GM12878 (cell line): ENCODE results near the gene TINCR. TPM values are rescaled to one million over a fixed set of nuclear protein-coding genes. Genes with fewer than 3 reads are reported as not detected.
"Not testable (repeated sequence)": the region's sequence is repeated elsewhere in the genome, so short reads cannot be mapped to it uniquely, and the experiment has no call there.

ENCODE experiments used
- ATAC-seq: fragments of 200-7000 bp; cut with Tn5 transposase; 3 replicates; pipeline ENCODE4 v1.9.1; 2020; ENCODE audit warnings: mild to moderate bottlenecking, moderate library complexity
- BruUV-seq: library from RNA; stranded (reverse); fragments of 400-500 nt; replicated peaks from 2 replicates; lab custom pipeline; 2021; lab: Mats Ljungman, UMichigan
- CTCF ChIA-PET: fragments of 300-600 bp; sonication (Branson Sonifier 250); formaldehyde crosslinking; extraction: SDS; loops from one replicate; lab custom pipeline; 2021; ENCODE audit warnings: inconsistent platforms; lab: Yijun Ruan, JAX
- POLR2A ChIA-PET: fragments of 350-600 bp; formaldehyde crosslinking; extraction: SDS; loops from one replicate; lab custom pipeline; 2021; ENCODE audit warnings: inconsistent platforms; lab: Charles Lee
- RAD21 ChIA-PET: fragments of 300-600 bp; sonication (Branson Sonifier 250); formaldehyde crosslinking; loops from one replicate; lab custom pipeline; 2023; ENCODE audit warnings: antibody characterized with exemption; ENCODE audit not compliant: unreplicated experiment; lab: Charles Lee
- SMC1A ChIA-PET: fragments of 300-600 bp; sonication (Branson Sonifier 250); formaldehyde crosslinking; loops from one replicate; lab custom pipeline; 2023; ENCODE audit not compliant: unreplicated experiment, uncharacterized antibody; lab: Charles Lee
- DNase-seq: peaks from one replicate; pipeline ENCODE4 v3.0.0-alpha.2; 2011; ENCODE audit warnings: low read depth, low spot score
- FAIRE-seq: peaks from 3 replicates; lab custom pipeline; 2011; peaks lifted over from hg19 to GRCh38; lab: Jason Lieb, UNC
- H2AFZ ChIP-seq: 2 replicates; pipeline ENCODE4 v1.6.0; 2011; ENCODE audit warnings: low read depth, low read length, control low read depth; ENCODE audit not compliant: control insufficient read depth
- H3K27ac ChIP-seq: 2 replicates; pipeline ENCODE4 v1.5.1; 2011; ENCODE audit warnings: control low read depth; ENCODE audit not compliant: control insufficient read depth, insufficient read depth
- H3K27me3 ChIP-seq, 2 experiments: replicated peaks in 1 of 2; 2 replicates each; pipeline versions ENCODE4 v1.6.0 to v1.6.1; 2011; ENCODE audit warnings: low read length in 1 of 2; ENCODE audit not compliant: control insufficient read depth in 2 of 2, insufficient read depth in 2 of 2
- H3K36me3 ChIP-seq, 2 experiments: 2 replicates each; pipeline ENCODE4 v1.5.1; 2011; ENCODE audit warnings: low read length in 1 of 2; ENCODE audit not compliant: control insufficient read depth in 2 of 2, insufficient read depth in 2 of 2
- H3K4me1 ChIP-seq: 2 replicates; pipeline ENCODE4 v1.6.1; 2011; ENCODE audit warnings: mild to moderate bottlenecking, low read length, moderate library complexity, mixed read lengths; ENCODE audit not compliant: control insufficient read depth, insufficient read depth
- H3K4me2 ChIP-seq: 2 replicates; pipeline ENCODE4 v1.6.0; 2011; ENCODE audit warnings: control low read depth; ENCODE audit not compliant: control insufficient read depth, insufficient read depth
- H3K4me3 ChIP-seq: fragments of 200-600 bp; sonication (generic); 2 replicates; pipeline ENCODE4 v1.5.1; 2016
- H3K79me2 ChIP-seq: 2 replicates; pipeline ENCODE4 v1.6.0; 2011; ENCODE audit warnings: low read length; ENCODE audit not compliant: control insufficient read depth, insufficient read depth
- H3K9ac ChIP-seq: 2 replicates; pipeline ENCODE4 v1.8.0; 2011; ENCODE audit warnings: low read length, control low read depth, mixed read lengths; ENCODE audit not compliant: control insufficient read depth, insufficient read depth
- H3K9me3 ChIP-seq: replicated peaks from 3 replicates; pipeline ENCODE4 v1.5.1; 2011; ENCODE audit warnings: mild to moderate bottlenecking, low read length; ENCODE audit not compliant: control insufficient read depth, insufficient read depth
- H4K20me1 ChIP-seq: 2 replicates; pipeline ENCODE4 v1.6.0; 2011; ENCODE audit not compliant: control insufficient read depth, insufficient read depth
- POLR2A ChIP-seq: IDR thresholded peaks from 2 replicates; pipeline ENCODE4 v1.6.1; 2011; ENCODE audit warnings: low read depth, mild to moderate bottlenecking, low read length
- STAT3 ChIP-seq: IDR thresholded peaks from 2 replicates; pipeline ENCODE4 v1.6.1; 2011; ENCODE audit warnings: low read depth, low read length, improper control_type of control experiment
- WGBS: methylation state at CpG from one replicate; pipeline ENCODE4 v1.1.6; 2016; ENCODE audit warnings: low lambda C conversion rate; ENCODE audit not compliant: insufficient replicate concordance, insufficient coverage; ENCODE audit errors: missing lambda C conversion rate; 5-methylcytosine and 5-hydroxymethylcytosine counted together
- in situ Hi-C: fragments of 300-500 bp; cut with MboI; formaldehyde crosslinking; loops from 9 replicates; pipeline ENCODE4 v1.14.3; 2018; ENCODE audit warnings: mixed read lengths
- intact Hi-C: fragments of 100-400 bp; cut with micrococcal nuclease; formaldehyde crosslinking; loops from one replicate; pipeline ENCODE4 v1.14.2; 2022; ENCODE audit not compliant: unreplicated experiment
- polyA plus RNA-seq, 11 experiments: library from polyadenylated mRNA; depleted of rRNA in 4 of 11; unstranded in 6 of 11; stranded (reverse) in 5 of 11; fragments of >200 nt; fragmentation: Nextera tagmentation in 4 of 11; fragmentation: Illumina TruSeq in 1 of 11; extraction: Ambion mirVana in 4 of 11; extraction: Trizol in 1 of 11; gene quantifications; 1 replicate in 1 of 11; 2 replicates in 10 of 11; pipeline versions ENCODE4 v1.2.1 to v1.2.3, GENCODE V29; 2011 to 2016; ENCODE audit warnings: inconsistent platforms in 2 of 11, missing spikeins in 2 of 11, low read depth in 1 of 11
- total RNA-seq, 4 experiments: library from RNA; depleted of rRNA in 3 of 4; stranded (reverse); fragments of >200 nt in 3 of 4; fragmentation: Illumina TruSeq in 1 of 4; extraction: Trizol in 1 of 4; gene quantifications; 2 replicates each; pipeline versions ENCODE4 v1.2.1 to v1.2.3, GENCODE V29; 2013 to 2021

Gene TINCR
- total and polyA plus RNA-seq, 10 of the 15 experiments (the other 5 are each of a cell fraction or from before 2014, with no cell fraction given) = 0.02 to 0.36 (median 0.06) TPM; not detected in 3

- no peak for FAIRE-seq
- in situ Hi-C loops (no loop called here), intact Hi-C loops (no loop called here)
- ChIA-PET RAD21 (no interaction called here), POLR2A (interaction anchor here (0.6 to 0.9 kb wide), 3 partner anchors 13 to 495 kb away, joined by 3 to 7 read pairs (median 4); partner anchors contain the start of genes SAFB and SAFB2), CTCF (no interaction called here), SMC1A (interaction anchor here (0.9 to 1.1 kb wide), 2 partner anchors 8 to 10 kb away, joined by 3 read pairs; no protein-coding TSS in a partner anchor)
- H4K20me1 ChIP-seq = no peaks in the 10 kb centered on the region; the same call in 1 of the 2 replicates
- no peak for DNase-seq
- no peak overlapping the region for H2AFZ ChIP-seq
- H3K4me1 ChIP-seq = no peaks in the 10 kb centered on the region
- no peak for ATAC-seq
- no peaks in the 10 kb centered on the region for H3K9me3 ChIP-seq
- no peak overlapping the region for H3K9ac ChIP-seq
- H3K27ac ChIP-seq = no peak overlapping the region
- no peaks in the 10 kb centered on the region; the same call in none of the 2 replicates for H3K79me2 ChIP-seq
- no peaks in the 10 kb centered on the region for H3K27me3 ChIP-seq
- over 99% methylated on average over 16 of the region's 16 CpGs for WGBS
- TF ChIP-seq POLR2A (0 out of 2 replicates have a peak, but pooled peaks have one; percentile 31), STAT3 (no peak)
- no peak overlapping the region for H3K4me2 ChIP-seq
- no peak overlapping the region for H3K4me3 ChIP-seq
- BruUV-seq = TSS peak; percentile 13
- peaks cover 27 to 48% of the 10 kb centered on the region in 2 experiments for H3K36me3 ChIP-seq
These were observed 42.2 kb upstream of the TINCR start for GRCh38 chr19:5609881-5610448.

- intact Hi-C loops, CTCF ChIA-PET, H3K4me2 ChIP-seq, H3K27me3 ChIP-seq, ATAC-seq, H3K9ac ChIP-seq, DNase-seq, POLR2A ChIA-PET, H3K9me3 ChIP-seq, BruUV-seq, in situ Hi-C loops, H3K4me1 ChIP-seq, RAD21 ChIA-PET, H4K20me1 ChIP-seq, H2AFZ ChIP-seq, FAIRE-seq, H3K4me3 ChIP-seq, H3K27ac ChIP-seq, H3K79me2 ChIP-seq: not testable (repeated sequence)
- H3K36me3 ChIP-seq = peaks cover 28 to 52% of the 10 kb centered on the region in 2 experiments
- SMC1A ChIA-PET = interaction anchor here (0.9 to 1.1 kb wide), 2 partner anchors 10 to 11 kb away, joined by 3 read pairs; no protein-coding TSS in a partner anchor
- 91% methylated on average over 7 of the region's 9 CpGs for WGBS
These were observed 41.0 kb upstream of the TINCR start for GRCh38 chr19:5608766-5609165.
